ENCODE results near the gene STRN3.

DNA sequence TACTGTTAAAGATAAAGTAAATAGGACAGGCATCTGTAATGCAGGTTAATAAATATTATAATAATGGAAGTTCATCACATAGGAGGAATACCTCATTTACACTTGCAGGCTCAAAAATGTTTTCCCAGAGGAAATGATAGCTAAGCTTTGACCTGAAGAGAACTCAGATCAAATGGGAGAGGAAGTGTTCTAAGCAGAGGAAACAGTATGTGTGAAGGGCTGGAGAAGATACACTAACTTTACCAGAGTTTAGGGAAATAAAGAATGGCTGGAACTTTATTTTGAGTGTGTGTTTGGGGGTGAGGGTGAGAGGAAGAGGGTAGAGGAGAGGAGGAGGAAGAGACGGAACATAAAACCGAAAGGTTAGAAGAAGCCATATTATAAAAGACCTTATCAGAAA is 34.8 kb downstream of the STRN3 start:
- TF ChIP-seq CTCF (IDR thresholded peaks at IDR 0.05) (no peak), POLR2A (IDR thresholded peaks at IDR 0.05) (no peak)

Data from vagina (tissue), 2 donors.